Endothelial cell of umbilical vein (primary cell): ENCODE results near the gene NANOS3.

Source experiments
- POLR2AphosphoS5 ChIP-seq: IDR thresholded peaks from 2 replicates; pipeline ENCODE4 v1.6.1; 2012; ENCODE audit warnings: low read depth, mild to moderate bottlenecking, control low read depth, low read length, moderate library complexity; ENCODE audit not compliant: insufficient read depth
- TF ChIP-seq, protein P1 (sequence below), 2 donors: IDR thresholded peaks; 1 replicate in 1 of 2; 2 replicates in 1 of 2; pipeline ENCODE4 v1.5.1; 2011; ENCODE audit warnings: low read length in 2 of 2, mild to moderate bottlenecking in 2 of 2, moderate library complexity in 2 of 2, control low read depth in 1 of 2, inconsistent platforms in 1 of 2, low read depth in 1 of 2; ENCODE audit not compliant: insufficient read depth in 1 of 2; ENCODE audit errors: extremely low read depth in 1 of 2

- TF ChIP-seq, protein P1, sequence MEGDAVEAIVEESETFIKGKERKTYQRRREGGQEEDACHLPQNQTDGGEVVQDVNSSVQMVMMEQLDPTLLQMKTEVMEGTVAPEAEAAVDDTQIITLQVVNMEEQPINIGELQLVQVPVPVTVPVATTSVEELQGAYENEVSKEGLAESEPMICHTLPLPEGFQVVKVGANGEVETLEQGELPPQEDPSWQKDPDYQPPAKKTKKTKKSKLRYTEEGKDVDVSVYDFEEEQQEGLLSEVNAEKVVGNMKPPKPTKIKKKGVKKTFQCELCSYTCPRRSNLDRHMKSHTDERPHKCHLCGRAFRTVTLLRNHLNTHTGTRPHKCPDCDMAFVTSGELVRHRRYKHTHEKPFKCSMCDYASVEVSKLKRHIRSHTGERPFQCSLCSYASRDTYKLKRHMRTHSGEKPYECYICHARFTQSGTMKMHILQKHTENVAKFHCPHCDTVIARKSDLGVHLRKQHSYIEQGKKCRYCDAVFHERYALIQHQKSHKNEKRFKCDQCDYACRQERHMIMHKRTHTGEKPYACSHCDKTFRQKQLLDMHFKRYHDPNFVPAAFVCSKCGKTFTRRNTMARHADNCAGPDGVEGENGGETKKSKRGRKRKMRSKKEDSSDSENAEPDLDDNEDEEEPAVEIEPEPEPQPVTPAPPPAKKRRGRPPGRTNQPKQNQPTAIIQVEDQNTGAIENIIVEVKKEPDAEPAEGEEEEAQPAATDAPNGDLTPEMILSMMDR (IDR thresholded peaks at IDR 0.05; ENCODE audit: extremely low read depth in 1 of 2, insufficient read depth in 1 of 2, low read depth in 1 of 2, low read length in 2 of 2): no peak
- no peak for TF ChIP-seq POLR2AphosphoS5
These were observed 37.8 kb downstream of the NANOS3 start for GRCh38 chr19:13914777-13915176.
